ENCODE measurements around the gene GMEB2.
A peak's percentile ranks its signal among the peaks of the same experiment; 100 is the strongest.
"Not testable (repeated sequence)": the region's sequence is repeated elsewhere in the genome, so short reads cannot be mapped to it uniquely, and the experiment has no call there.

Gene GMEB2

GRCh38 chr20:63657260-63657936 lies 30.5 kb upstream of the GMEB2 start:
- DNase-seq, result no peak

- DNase-seq, result no peak
Measured at GRCh38 chr20:63656451-63656850, 29.6 kb upstream of the GMEB2 start.

- DNase-seq, result no peak
Measured at GRCh38 chr20:63655249-63655648, 28.3 kb upstream of the GMEB2 start.

GRCh38 chr20:63653974-63654668 lies 27.2 kb upstream of the GMEB2 start:
- DNase-seq, result no peak

GRCh38 chr20:63653041-63653973 lies 26.4 kb upstream of the GMEB2 start, which contains the start of gene STMN3:
Gene STMN3 (minus strand): TSS chr20:63653424. CDS start chr20:63653345, 79 bp downstream.
- DNase-seq, result peak; percentile 66 to 73

DNA sequence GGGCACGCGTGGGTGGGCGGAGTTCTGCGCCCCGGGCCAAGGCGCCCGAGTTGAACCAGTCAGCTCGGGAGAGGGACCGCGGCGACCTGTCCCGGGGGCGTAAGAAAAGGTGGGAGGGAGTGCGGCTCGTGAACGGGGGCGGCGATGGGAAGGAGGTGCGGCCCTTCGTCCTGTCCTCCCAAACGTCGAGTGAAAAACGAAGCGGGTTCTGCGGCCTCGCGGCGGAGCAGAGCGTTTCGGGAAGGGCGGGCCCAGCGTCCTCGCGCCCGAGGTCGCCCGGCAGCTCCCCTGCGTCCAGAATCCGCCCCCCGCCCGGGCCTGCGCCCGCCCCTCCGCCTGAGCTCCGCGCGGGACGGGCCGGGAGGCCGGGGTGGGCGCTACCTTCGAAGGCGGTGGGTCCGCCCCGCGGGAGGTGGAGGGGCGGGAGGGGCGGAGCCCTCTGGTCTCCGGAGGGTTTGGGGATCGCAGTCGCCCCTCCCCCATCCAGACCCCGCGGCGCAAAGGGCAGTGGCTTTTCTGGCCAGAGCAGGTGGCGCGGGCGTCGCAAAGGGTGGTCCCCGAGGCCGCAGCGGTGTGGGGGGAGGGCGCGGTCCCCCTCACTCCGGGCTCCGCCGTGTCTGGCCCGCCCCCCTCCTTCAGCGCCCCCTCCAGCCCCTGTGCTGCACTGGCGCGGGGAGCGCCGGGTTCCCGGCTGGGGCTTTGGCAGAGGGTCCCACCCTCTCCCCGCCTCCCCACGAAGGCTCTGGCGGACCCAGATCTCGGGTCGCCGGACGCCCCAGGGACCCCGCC lies 25.5 kb upstream of the GMEB2 start:
- DNase-seq, result no peak

DNA sequence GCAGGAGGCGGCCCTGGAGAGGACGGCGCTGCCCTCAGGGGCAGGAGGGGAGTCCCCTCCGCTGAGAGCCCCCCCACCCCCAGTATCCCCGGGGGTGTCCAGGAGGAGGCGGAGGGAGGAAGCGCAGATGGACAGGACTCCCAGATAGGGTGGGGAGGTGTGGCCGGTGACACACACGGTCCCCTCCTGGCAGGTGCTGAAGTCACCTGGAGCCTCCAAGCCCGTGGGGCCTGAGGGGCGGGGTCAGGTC lies 25.0 kb upstream of the GMEB2 start:
- no peak for DNase-seq

- DNase-seq, result not testable (repeated sequence)
Measured at GRCh38 chr20:63650486-63650885, 23.6 kb upstream of the GMEB2 start.

DNA sequence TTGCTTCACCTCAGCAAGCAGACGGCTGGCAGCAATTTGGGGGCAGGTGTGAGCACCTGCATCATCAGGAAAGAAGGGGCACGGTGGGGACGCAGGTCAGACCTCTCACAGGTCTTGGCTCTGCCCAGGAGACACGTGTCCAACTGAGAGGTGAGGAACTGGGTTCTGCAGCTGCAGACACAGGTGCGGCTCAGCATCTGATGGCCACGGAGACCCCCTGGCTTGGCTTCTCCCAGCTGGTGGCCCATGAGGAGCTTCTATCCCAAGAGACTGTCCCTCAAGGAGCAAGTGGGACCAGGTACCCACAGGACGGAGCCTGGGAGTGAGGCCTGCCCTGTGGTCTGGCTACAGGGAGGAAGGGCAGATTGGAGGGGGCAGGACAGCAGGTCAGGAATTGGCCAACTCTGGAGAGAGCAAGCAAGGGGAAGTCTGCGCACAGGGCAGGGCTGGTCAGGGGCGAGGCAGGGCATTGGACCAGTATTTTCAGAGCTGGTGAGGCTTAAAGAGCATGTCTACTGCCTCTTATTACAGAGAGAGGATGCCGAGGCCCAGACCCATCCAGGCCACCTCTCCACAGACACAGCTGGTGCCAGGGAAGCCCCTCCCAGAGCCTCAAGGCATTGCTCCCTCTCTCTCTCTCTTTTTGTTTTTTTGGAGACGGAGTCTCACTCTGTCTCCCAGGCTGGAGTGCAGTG lies 22.1 kb upstream of the GMEB2 start:
- no peak for DNase-seq

- DNase-seq, result no peak
Measured at GRCh38 chr20:63648190-63648589, 21.3 kb upstream of the GMEB2 start.

GRCh38 chr20:63645218-63645617 lies 18.3 kb upstream of the GMEB2 start:
- no peak for DNase-seq

GRCh38 chr20:63643946-63644345 lies 17.0 kb upstream of the GMEB2 start:
- no peak for DNase-seq

DNA sequence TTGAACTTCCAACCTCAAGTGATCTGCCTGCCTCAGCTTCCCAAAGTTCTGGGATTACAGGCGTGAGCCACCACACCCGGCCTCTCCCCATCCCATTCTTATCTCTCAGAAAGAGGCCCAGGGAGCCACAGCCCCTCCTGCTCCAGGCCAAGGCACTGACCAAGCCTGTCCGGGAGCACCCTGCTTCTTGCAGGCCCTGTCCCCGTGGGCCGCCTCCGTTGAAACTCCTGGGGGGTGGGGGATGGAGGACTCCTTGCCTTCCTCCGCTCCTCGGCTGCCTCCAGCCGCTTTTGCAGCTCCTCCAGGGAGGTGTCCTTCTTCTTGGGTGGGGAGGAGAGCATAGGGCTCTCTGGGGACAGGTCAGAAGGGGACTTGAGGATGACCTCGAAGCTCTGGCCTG lies 16.6 kb upstream of the GMEB2 start:
- DNase-seq, result no peak

DNA sequence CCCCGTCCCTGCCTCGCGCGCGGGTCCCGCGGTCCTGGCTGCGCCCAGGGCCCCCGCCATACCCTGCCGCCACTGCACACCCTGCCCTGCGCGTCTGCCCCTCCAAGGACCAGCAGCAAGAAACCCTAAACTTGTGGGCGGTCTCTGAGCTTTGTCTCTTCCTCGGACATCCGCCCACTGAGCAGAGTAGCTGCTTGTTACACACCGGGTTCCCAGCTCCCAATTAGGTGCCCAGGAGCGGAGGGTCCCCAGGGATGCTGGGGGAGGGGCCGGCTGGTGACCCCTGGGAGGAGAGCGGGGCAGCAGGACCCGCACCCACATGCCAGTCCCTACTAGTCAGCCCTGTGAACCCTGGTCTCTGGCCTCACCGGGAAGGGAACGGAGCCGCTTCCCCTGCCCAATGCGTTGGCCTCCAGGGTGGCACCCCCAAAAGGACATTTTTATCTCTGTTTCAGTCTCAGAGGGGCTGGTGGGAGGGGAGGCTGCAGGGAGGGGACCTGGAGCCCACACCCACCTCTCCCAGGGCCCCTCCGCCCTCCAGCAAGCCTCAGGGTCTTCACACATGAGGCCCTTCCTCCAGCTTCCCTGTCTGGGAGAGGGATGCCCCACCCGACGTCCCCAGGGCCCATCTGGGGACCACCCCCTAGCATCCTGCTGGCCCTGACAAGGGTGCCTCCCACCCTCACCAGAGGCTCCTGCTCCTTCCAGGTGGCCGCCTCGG lies 15.8 kb upstream of the GMEB2 start:
- DNase-seq, result no peak

- peak; percentile 71 to 88 for DNase-seq
Measured at GRCh38 chr20:63641792-63642523, 15.1 kb upstream of the GMEB2 start.

- peak; percentile 37 to 49 for DNase-seq
Measured at GRCh38 chr20:63641146-63641791, 14.4 kb upstream of the GMEB2 start.

DNA sequence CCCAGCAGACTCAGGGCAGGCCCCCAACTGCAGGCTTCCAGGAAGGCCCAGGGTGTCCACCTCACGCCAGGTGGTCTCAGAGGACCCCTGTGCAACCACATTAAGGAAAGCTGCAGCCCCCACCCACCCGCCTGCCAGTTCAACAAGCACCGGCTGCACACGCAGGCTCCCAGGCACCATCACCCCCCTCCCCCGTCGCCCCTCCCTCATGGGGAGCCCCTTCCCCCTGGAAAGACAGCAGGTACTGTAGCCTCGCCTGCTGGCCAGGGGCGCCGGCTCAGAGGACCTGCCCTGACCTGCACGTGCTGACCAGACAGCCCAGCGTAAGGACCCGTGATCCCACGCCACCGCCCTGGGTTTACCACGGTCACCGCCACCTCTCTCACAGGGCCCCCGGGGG lies 13.8 kb upstream of the GMEB2 start:
- DNase-seq, result not testable (repeated sequence)

DNA sequence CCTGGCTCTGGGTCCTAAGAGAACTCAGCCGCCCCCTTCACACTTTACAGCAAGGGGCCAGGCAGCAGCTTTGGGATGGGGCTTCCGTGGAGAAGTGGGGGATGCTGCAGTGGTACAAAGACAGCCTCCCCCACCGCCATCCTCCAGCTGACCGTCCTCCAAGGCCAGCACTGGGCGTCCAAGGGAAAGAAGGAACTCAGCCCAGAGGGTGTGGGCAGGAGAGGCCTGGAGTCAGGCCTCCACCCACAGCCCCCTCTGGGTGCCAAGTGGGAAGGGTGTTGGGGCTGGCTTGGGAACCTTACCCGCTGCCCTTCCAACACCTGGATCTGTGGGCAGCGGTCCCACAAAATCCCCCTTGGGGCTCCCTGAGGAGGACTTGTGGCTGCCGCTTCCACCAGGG lies 13.2 kb upstream of the GMEB2 start:
- peak; percentile 39 to 73 for DNase-seq

- DNase-seq, result peak in 1 of 2 donors; percentile 31
Measured at GRCh38 chr20:63639093-63639975, 12.4 kb upstream of the GMEB2 start.
